Neural crest cell (in vitro differentiated cells): Measurements from ENCODE around the gene NR3C1. TPM values are rescaled to one million over a fixed set of nuclear protein-coding genes. Genes with fewer than 3 reads are reported as not detected.

ENCODE experiments used
- DNase-seq: peaks from one replicate; pipeline ENCODE4 v3.0.0; 2021; ENCODE audit warnings: low read depth, mixed read lengths, low spot score
- H3K27ac Mint-ChIP-seq: one replicate; pipeline ENCODE4 v1.8.0; 2021; ENCODE audit warnings: mild to moderate bottlenecking, mixed read lengths; ENCODE audit not compliant: unreplicated experiment
- H3K27me3 Mint-ChIP-seq: 2 replicates; pipeline ENCODE4 v1.8.0; 2021; ENCODE audit warnings: low read depth, mild to moderate bottlenecking, mixed read lengths
- H3K36me3 Mint-ChIP-seq: 2 replicates; pipeline ENCODE4 v1.8.0; 2021; ENCODE audit warnings: low read depth, mild to moderate bottlenecking, mixed read lengths
- H3K4me1 Mint-ChIP-seq: 2 replicates; pipeline ENCODE4 v1.8.0; 2021; ENCODE audit warnings: mixed read lengths
- H3K4me3 Mint-ChIP-seq: one replicate; pipeline ENCODE4 v1.8.0; 2021; ENCODE audit warnings: mild to moderate bottlenecking, mixed read lengths
- H3K9me3 Mint-ChIP-seq: 2 replicates; pipeline ENCODE4 v1.8.0; 2021; ENCODE audit warnings: mixed read lengths
- CTCF ChIP-seq: fragments of 200-600 bp; sonication (generic); conservative IDR thresholded peaks from 2 replicates; pipeline ENCODE4 v1.5.0; 2021; ENCODE audit warnings: antibody characterized with exemption, mild to moderate bottlenecking
- total RNA-seq: library from RNA; stranded (reverse); gene quantifications from 2 replicates; pipeline ENCODE4 v1.2.1, GENCODE V29; 2021

NR3C1 gene
- total RNA-seq, 1 donor from 2014 or later, result 1.8 TPM

- no peak for DNase-seq
- no peaks in the 10 kb centered on the region for H3K9me3 Mint-ChIP-seq
- H3K27ac Mint-ChIP-seq, result no peak overlapping the region
- H3K4me3 Mint-ChIP-seq, result no peak overlapping the region
- no peaks in the 10 kb centered on the region for H3K27me3 Mint-ChIP-seq
- peaks cover 6% of the 10 kb centered on the region for H3K4me1 Mint-ChIP-seq
- no peak for TF ChIP-seq CTCF
- no peaks in the 10 kb centered on the region for H3K36me3 Mint-ChIP-seq
Observed at GRCh38 chr5:143229896-143230675, 173.4 kb downstream of the NR3C1 start.

DNA sequence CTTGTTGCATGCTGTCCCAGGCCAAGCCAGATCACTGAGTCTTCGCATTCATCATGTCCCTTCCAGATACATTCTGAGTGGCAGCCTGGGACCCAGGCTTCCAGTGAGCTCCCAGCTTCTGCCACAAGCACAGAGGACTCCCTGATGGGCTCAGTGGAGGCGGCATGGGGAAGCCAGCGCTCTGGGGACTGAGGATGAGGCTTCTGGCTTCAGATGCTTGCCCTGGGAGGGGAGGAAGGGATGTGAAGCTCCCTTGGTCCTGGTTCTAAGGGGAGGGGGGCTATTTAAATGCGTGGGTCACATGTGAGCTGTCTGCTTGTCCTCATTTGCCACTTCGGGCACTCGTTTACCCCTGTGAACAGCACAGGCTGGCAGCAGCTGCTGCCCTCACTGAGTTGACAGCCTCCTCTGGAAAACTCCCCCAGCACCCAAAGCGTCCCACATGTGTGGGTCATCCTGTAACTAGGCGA is 174.0 kb downstream of the NR3C1 start:
- no peak for DNase-seq
- no peaks in the 10 kb centered on the region for H3K27me3 Mint-ChIP-seq
- H3K4me1 Mint-ChIP-seq, result peaks cover 6% of the 10 kb centered on the region
- H3K36me3 Mint-ChIP-seq, result no peaks in the 10 kb centered on the region
- H3K27ac Mint-ChIP-seq, result no peak overlapping the region
- H3K9me3 Mint-ChIP-seq, result no peaks in the 10 kb centered on the region
- H3K4me3 Mint-ChIP-seq, result no peak overlapping the region
- TF ChIP-seq CTCF, result no peak

DNA sequence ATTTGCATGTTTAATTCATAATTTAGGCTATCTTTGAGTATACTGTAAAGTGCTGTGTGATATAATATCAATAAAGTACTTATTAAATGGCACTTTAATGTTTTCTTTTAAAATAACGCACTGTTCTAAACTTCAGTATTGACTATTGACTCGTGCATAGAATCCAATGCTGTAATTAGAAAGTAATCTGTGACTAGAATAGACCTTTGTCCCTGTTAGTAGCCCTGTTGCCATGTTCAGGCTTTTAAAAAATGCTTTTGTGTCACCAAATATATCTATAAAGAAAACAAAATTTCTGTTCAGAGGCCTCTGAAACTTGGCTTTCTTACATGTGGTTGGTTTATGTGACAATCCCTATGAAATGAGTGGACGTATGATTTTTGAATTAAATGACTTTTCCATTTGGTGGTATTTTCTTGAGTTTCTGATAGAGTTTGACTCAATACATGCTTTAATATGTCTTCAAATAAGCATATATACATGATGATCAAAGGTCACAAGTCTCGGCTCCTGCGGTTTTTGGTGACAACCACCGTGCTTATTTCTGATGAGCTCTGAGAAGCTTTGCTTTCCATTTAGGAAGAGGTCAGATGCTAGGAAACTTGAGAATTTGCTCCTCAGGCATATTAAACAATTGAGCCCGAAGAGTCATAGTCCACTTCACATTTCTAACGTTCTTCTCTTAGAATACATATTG is 174.7 kb downstream of the NR3C1 start:
- H3K36me3 Mint-ChIP-seq, result peaks cover 3% of the 10 kb centered on the region
- no peaks in the 10 kb centered on the region for H3K27me3 Mint-ChIP-seq
- peaks cover 6% of the 10 kb centered on the region for H3K4me1 Mint-ChIP-seq
- TF ChIP-seq CTCF, result no peak
- no peak overlapping the region for H3K27ac Mint-ChIP-seq
- DNase-seq, result no peak
- H3K4me3 Mint-ChIP-seq, result no peak overlapping the region
- H3K9me3 Mint-ChIP-seq, result no peaks in the 10 kb centered on the region
